WTC11 (cell line): ENCODE measurements around the gene SSNA1. TPM values are rescaled to one million over a fixed set of nuclear protein-coding genes. Genes with fewer than 3 reads are reported as not detected.

ENCODE experiments used
- ATAC-seq: fragments of 200-7000 bp; cut with Tn5 transposase; 2 replicates; pipeline ENCODE4 v1.10.0; 2021; ENCODE audit warnings: mild to moderate bottlenecking, moderate library complexity
- CTCF ChIA-PET: fragments of 300-600 bp; sonication (Branson Sonifier 250); formaldehyde crosslinking; loops from one replicate; lab custom pipeline; 2021; ENCODE audit warnings: antibody characterized with exemption; lab: Charles Lee
- POLR2A ChIA-PET: fragments of 350-600 bp; sonication (Branson Sonifier 250); formaldehyde crosslinking; loops from one replicate; lab custom pipeline; 2021; ENCODE audit warnings: antibody characterized with exemption; lab: Charles Lee
- DNase-seq: peaks from one replicate; pipeline ENCODE4 v3.0.0; 2021; ENCODE audit warnings: low spot score
- H3K27ac Mint-ChIP-seq: 2 replicates; pipeline ENCODE4 v1.8.0; 2021; ENCODE audit warnings: mixed read lengths
- H3K27me3 Mint-ChIP-seq: 2 replicates; pipeline ENCODE4 v1.8.0; 2021; ENCODE audit warnings: low read depth, mild to moderate bottlenecking, moderate library complexity, mixed read lengths
- H3K36me3 Mint-ChIP-seq: 2 replicates; pipeline ENCODE4 v1.8.0; 2021; ENCODE audit warnings: mixed read lengths
- H3K4me1 Mint-ChIP-seq: 2 replicates; pipeline ENCODE4 v1.8.0; 2022; ENCODE audit warnings: mixed read lengths
- H3K4me3 Mint-ChIP-seq: 2 replicates; pipeline ENCODE4 v1.8.0; 2021; ENCODE audit warnings: mild to moderate bottlenecking, moderate library complexity, mixed read lengths
- H3K9me3 Mint-ChIP-seq: 2 replicates; pipeline ENCODE4 v1.8.0; 2021; ENCODE audit warnings: mixed read lengths
- AR ChIP-seq: fragments of 250-450 bp; sonication (Bioruptor Pico); IDR thresholded peaks from 2 replicates; pipeline ENCODE4 v1.9.0; 2021; ENCODE audit warnings: mild to moderate bottlenecking
- ATF3 ChIP-seq: sonication (generic); formaldehyde crosslinking; conservative IDR thresholded peaks from 2 replicates; pipeline ENCODE4 v1.8.1; 2022; ENCODE audit warnings: mild to moderate bottlenecking, missing genetic modification reagents
- GTF2I ChIP-seq: fragments of 250-450 bp; sonication (Bioruptor Pico); conservative IDR thresholded peaks from 2 replicates; pipeline ENCODE4 v1.4.0; 2021; ENCODE audit warnings: mild to moderate bottlenecking
- IRF2 ChIP-seq: sonication (generic); formaldehyde crosslinking; IDR thresholded peaks from 2 replicates; pipeline ENCODE4 v1.8.0; 2022; ENCODE audit warnings: low read depth, missing genetic modification reagents, borderline replicate concordance
- JAZF1 ChIP-seq: fragments of 250-450 bp; sonication (Bioruptor Pico); IDR thresholded peaks from 2 replicates; pipeline ENCODE4 v1.9.0; 2021; ENCODE audit warnings: moderate library complexity, mild to moderate bottlenecking, inconsistent platforms
- KAT7 ChIP-seq: sonication (generic); formaldehyde crosslinking; IDR thresholded peaks from 2 replicates; pipeline ENCODE4 v1.8.1; 2023; ENCODE audit warnings: missing genetic modification reagents, mild to moderate bottlenecking, borderline replicate concordance
- MLX ChIP-seq: sonication (generic); formaldehyde crosslinking; IDR thresholded peaks from 2 replicates; pipeline ENCODE4 v1.8.1; 2023; ENCODE audit warnings: mild to moderate bottlenecking, missing genetic modification reagents, moderate library complexity
- NR2C2 ChIP-seq: sonication (generic); formaldehyde crosslinking; IDR thresholded peaks from 2 replicates; pipeline ENCODE4 v1.8.0; 2022; ENCODE audit warnings: mild to moderate bottlenecking, missing genetic modification reagents
- RORB ChIP-seq: fragments of 250-450 bp; sonication (Bioruptor Pico); IDR thresholded peaks from 2 replicates; pipeline ENCODE4 v1.9.0; 2021; ENCODE audit warnings: mild to moderate bottlenecking
- SMAD3 ChIP-seq: sonication (generic); formaldehyde crosslinking; IDR thresholded peaks from 2 replicates; pipeline ENCODE4 v1.8.0; 2022; ENCODE audit warnings: missing genetic modification reagents, mild to moderate bottlenecking, borderline replicate concordance
- ZBTB43 ChIP-seq: sonication (generic); formaldehyde crosslinking; IDR thresholded peaks from 2 replicates; pipeline ENCODE4 v1.8.1; 2023; ENCODE audit warnings: mild to moderate bottlenecking, missing genetic modification reagents
- ZNF232 ChIP-seq: sonication (generic); formaldehyde crosslinking; IDR thresholded peaks from 2 replicates; pipeline ENCODE4 v1.8.0; 2022; ENCODE audit warnings: mild to moderate bottlenecking, missing genetic modification reagents
- ZNF281 ChIP-seq: sonication (generic); formaldehyde crosslinking; IDR thresholded peaks from 2 replicates; pipeline ENCODE4 v1.8.0; 2023; ENCODE audit warnings: mild to moderate bottlenecking, missing genetic modification reagents
- ZNF317 ChIP-seq: sonication (generic); formaldehyde crosslinking; IDR thresholded peaks from 2 replicates; pipeline ENCODE4 v1.8.1; 2023; ENCODE audit warnings: low read depth, mild to moderate bottlenecking, moderate library complexity, missing genetic modification reagents, borderline replicate concordance
- total RNA-seq: library from RNA; stranded (reverse); gene quantifications from 3 replicates; pipeline ENCODE4 v1.2.3, GENCODE V29; 2021
- TF ChIP-seq, protein P1 (sequence below): sonication (generic); formaldehyde crosslinking; IDR thresholded peaks from 2 replicates; pipeline ENCODE4 v1.8.1; 2023; ENCODE audit warnings: mild to moderate bottlenecking, missing genetic modification reagents
- TF ChIP-seq, protein P2 (sequence below): sonication (generic); formaldehyde crosslinking; IDR thresholded peaks from 2 replicates; pipeline ENCODE4 v1.8.1; 2022; ENCODE audit warnings: mild to moderate bottlenecking, missing genetic modification reagents, moderate library complexity, borderline replicate concordance
- TF ChIP-seq, protein P3 (sequence below): sonication (generic); formaldehyde crosslinking; IDR thresholded peaks from 2 replicates; pipeline ENCODE4 v1.8.0; 2023; ENCODE audit warnings: missing genetic modification reagents

SSNA1 gene
- total RNA-seq, 1 experiment from 2014 or later = 102 TPM

DNA sequence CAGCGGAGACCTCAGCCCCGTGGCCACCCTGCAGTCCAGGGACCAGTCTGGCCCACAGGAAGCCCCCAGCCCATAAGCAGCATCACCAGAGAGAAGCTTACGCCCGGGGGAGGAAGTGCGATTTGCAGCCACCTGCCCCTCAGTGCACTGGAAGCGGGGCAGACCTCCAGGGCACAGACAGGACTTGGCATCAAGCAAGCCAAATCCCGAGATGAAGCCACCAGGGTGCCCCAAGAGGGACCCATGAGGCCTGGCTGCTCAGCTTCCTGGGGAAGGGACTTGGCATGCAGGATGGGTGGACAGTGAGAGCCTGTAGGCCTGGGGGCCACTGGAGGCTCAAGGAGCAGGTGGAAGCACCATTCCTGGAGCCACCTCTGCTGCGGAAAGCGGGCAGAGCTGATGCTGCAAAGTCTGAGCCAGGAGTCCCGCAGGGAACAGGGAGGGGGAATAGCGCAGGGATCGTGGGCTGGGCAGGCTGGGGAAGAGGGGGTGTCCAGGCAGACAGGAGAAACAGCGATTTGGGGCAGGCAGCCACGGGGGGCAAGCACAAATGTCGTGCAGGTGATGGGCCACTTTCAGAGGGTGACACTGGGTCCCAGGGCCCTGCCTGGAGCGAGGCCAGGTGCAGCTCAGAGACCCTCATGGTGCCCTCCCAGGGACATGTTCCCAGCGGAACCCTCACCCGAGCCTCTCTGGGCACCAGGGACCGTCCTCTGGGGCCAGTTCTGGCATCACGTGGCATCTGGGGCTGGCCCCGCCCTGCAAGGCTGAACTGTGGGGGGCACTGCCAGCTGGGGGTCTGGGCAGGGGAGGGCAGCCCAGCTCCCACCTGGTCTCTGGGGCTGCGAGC is 21.9 kb upstream of the SSNA1 start:
- Mint-ChIP-seq H3K4me3 (no peak overlapping the region), H3K9me3 (no peaks in the 10 kb centered on the region), H3K27ac (no peak overlapping the region), H3K36me3 (no peaks in the 10 kb centered on the region), H3K4me1 (peaks cover 6% of the 10 kb centered on the region), H3K27me3 (peaks cover 80% of the 10 kb centered on the region)
- DNase-seq = no peak
- POLR2A ChIA-PET = interaction anchor here (0.9 kb wide), 1 partner anchor 26 kb away, joined by 5 read pairs; no protein-coding TSS in a partner anchor
- TF ChIP-seq KAT7 = no peak
- no peak for TF ChIP-seq ZBTB43 (CRISPR knock-in tag)
- TF ChIP-seq NR2C2 (CRISPR knock-in tag) = no peak
- no peak for TF ChIP-seq RORB (CRISPR knock-in tag)
- TF ChIP-seq, protein P1, sequence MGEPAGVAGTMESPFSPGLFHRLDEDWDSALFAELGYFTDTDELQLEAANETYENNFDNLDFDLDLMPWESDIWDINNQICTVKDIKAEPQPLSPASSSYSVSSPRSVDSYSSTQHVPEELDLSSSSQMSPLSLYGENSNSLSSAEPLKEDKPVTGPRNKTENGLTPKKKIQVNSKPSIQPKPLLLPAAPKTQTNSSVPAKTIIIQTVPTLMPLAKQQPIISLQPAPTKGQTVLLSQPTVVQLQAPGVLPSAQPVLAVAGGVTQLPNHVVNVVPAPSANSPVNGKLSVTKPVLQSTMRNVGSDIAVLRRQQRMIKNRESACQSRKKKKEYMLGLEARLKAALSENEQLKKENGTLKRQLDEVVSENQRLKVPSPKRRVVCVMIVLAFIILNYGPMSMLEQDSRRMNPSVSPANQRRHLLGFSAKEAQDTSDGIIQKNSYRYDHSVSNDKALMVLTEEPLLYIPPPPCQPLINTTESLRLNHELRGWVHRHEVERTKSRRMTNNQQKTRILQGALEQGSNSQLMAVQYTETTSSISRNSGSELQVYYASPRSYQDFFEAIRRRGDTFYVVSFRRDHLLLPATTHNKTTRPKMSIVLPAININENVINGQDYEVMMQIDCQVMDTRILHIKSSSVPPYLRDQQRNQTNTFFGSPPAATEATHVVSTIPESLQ (CRISPR knock-in tag) = no peak
- no peak for ATAC-seq
- CTCF ChIA-PET = interaction anchor here (0.7 to 3.6 kb wide), 4 partner anchors 10 to 22 kb away, joined by 3 to 17 read pairs (median 4); partner anchors contain the start of genes ANAPC2 and SSNA1

- peaks cover 75% of the 10 kb centered on the region for H3K27me3 Mint-ChIP-seq
- DNase-seq = no peak
- no peak overlapping the region for H3K4me3 Mint-ChIP-seq
- no peaks in the 10 kb centered on the region for H3K9me3 Mint-ChIP-seq
- H3K36me3 Mint-ChIP-seq = no peaks in the 10 kb centered on the region
- ChIA-PET POLR2A (interaction anchor here (0.9 kb wide), 1 partner anchor 25 kb away, joined by 5 read pairs; no protein-coding TSS in a partner anchor), CTCF (interaction anchor here (0.7 to 3.6 kb wide), 9 partner anchors 9 to 132 kb away, joined by 3 to 17 read pairs (median 7); partner anchors contain the start of genes ANAPC2, MAN1B1 and SSNA1)
- no peak for ATAC-seq
- peaks cover 6% of the 10 kb centered on the region for H3K4me1 Mint-ChIP-seq
- no peak overlapping the region for H3K27ac Mint-ChIP-seq
- TF ChIP-seq IRF2 (no peak), ATF3 (CRISPR knock-in tag) (no peak), AR (CRISPR knock-in tag) (no peak), ZNF232 (CRISPR knock-in tag) (no peak), MLX (CRISPR knock-in tag) (no peak), JAZF1 (CRISPR knock-in tag) (no peak), ZNF317 (CRISPR knock-in tag) (no peak), GTF2I (CRISPR knock-in tag) (no peak), SMAD3 (no peak), ZNF281 (CRISPR knock-in tag) (no peak), NR2C2 (CRISPR knock-in tag) (no peak)
- TF ChIP-seq, protein P2, sequence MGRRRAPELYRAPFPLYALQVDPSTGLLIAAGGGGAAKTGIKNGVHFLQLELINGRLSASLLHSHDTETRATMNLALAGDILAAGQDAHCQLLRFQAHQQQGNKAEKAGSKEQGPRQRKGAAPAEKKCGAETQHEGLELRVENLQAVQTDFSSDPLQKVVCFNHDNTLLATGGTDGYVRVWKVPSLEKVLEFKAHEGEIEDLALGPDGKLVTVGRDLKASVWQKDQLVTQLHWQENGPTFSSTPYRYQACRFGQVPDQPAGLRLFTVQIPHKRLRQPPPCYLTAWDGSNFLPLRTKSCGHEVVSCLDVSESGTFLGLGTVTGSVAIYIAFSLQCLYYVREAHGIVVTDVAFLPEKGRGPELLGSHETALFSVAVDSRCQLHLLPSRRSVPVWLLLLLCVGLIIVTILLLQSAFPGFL (CRISPR knock-in tag) = no peak
- TF ChIP-seq, protein P3, sequence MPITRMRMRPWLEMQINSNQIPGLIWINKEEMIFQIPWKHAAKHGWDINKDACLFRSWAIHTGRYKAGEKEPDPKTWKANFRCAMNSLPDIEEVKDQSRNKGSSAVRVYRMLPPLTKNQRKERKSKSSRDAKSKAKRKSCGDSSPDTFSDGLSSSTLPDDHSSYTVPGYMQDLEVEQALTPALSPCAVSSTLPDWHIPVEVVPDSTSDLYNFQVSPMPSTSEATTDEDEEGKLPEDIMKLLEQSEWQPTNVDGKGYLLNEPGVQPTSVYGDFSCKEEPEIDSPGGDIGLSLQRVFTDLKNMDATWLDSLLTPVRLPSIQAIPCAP (CRISPR knock-in tag) = no peak
Observed at GRCh38 chr9:137167277-137167746, 21.2 kb upstream of the SSNA1 start.
